GM10266 (cell line): ENCODE measurements around the gene EIF3CL.
"Not testable (repeated sequence)": the region's sequence is repeated elsewhere in the genome, so short reads cannot be mapped to it uniquely, and the experiment has no call there.

ENCODE experiments used
- DNase-seq: peaks from one replicate; pipeline ENCODE4 v3.0.0; 2012; ENCODE audit errors: extremely low spot score

The EIF3CL gene

GRCh38 chr16:28403220-28404072 is at the start of gene EIF3CL:
Gene EIF3CL, minus strand, starts transcription at chr16:28403841. Its CDS starts 223 bp downstream, at chr16:28403618.
- not testable (repeated sequence) for DNase-seq

- DNase-seq: not testable (repeated sequence)
Measured at GRCh38 chr16:28447081-28447480, 43.4 kb upstream of the EIF3CL start.

- DNase-seq: not testable (repeated sequence)
Measured at GRCh38 chr16:28446388-28446787, 42.7 kb upstream of the EIF3CL start.

- not testable (repeated sequence) for DNase-seq
Measured at GRCh38 chr16:28443943-28444342, 40.3 kb upstream of the EIF3CL start.

GRCh38 chr16:28438899-28439298 is 35.3 kb upstream of the EIF3CL start:
- not testable (repeated sequence) for DNase-seq

- not testable (repeated sequence) for DNase-seq
Measured at GRCh38 chr16:28435340-28435739, 31.7 kb upstream of the EIF3CL start.

- DNase-seq: not testable (repeated sequence)
Measured at GRCh38 chr16:28426060-28426680, 22.5 kb upstream of the EIF3CL start.

GRCh38 chr16:28421071-28421750 is 17.6 kb upstream of the EIF3CL start:
- not testable (repeated sequence) for DNase-seq

- DNase-seq: not testable (repeated sequence)
Measured at GRCh38 chr16:28417033-28417432, 13.4 kb upstream of the EIF3CL start.

GRCh38 chr16:28414530-28414929 is 10.9 kb upstream of the EIF3CL start:
- DNase-seq: not testable (repeated sequence)

GRCh38 chr16:28413585-28413984 is 9.9 kb upstream of the EIF3CL start:
- DNase-seq: not testable (repeated sequence)

GRCh38 chr16:28392054-28392453 is 11.6 kb downstream of the EIF3CL start:
- not testable (repeated sequence) for DNase-seq

GRCh38 chr16:28382177-28382867 is 21.3 kb downstream of the EIF3CL start:
- not testable (repeated sequence) for DNase-seq

GRCh38 chr16:28377822-28378221 is 25.8 kb downstream of the EIF3CL start:
- not testable (repeated sequence) for DNase-seq

- DNase-seq: not testable (repeated sequence)
Measured at GRCh38 chr16:28377108-28377625, 26.5 kb downstream of the EIF3CL start.

GRCh38 chr16:28375115-28375514 is 28.5 kb downstream of the EIF3CL start:
- not testable (repeated sequence) for DNase-seq

- DNase-seq: not testable (repeated sequence)
Measured at GRCh38 chr16:28374281-28374680, 29.4 kb downstream of the EIF3CL start.

GRCh38 chr16:28367926-28368325 is 35.7 kb downstream of the EIF3CL start:
- not testable (repeated sequence) for DNase-seq

GRCh38 chr16:28364268-28365173 is 39.1 kb downstream of the EIF3CL start:
- DNase-seq: not testable (repeated sequence)

GRCh38 chr16:28363408-28363807 is 40.2 kb downstream of the EIF3CL start, which contains the start of gene NPIPB6:
Gene NPIPB6, minus strand, starts transcription at chr16:28363508. Its CDS starts 686 bp downstream, at chr16:28362822.
- not testable (repeated sequence) for DNase-seq
